MM.1S (cell line): ENCODE measurements around the gene CCDC43.
"Not testable (repeated sequence)": the region's sequence is repeated elsewhere in the genome, so short reads cannot be mapped to it uniquely, and the experiment has no call there.

Experiments
- EZH2 ChIP-seq: fragments of 300-600 bp; sonication (generic); optimal IDR thresholded peaks from 2 replicates; pipeline ENCODE3; 2017; ENCODE audit warnings: low read depth, mild to moderate bottlenecking, antibody characterized with exemption, low read length, mixed read lengths
- TF ChIP-seq, protein P1 (sequence below): fragments of 300-600 bp; sonication (generic); IDR thresholded peaks from 2 replicates; pipeline ENCODE4 v1.5.1; 2016; ENCODE audit warnings: antibody characterized with exemption, low read length, mixed read lengths

DNA sequence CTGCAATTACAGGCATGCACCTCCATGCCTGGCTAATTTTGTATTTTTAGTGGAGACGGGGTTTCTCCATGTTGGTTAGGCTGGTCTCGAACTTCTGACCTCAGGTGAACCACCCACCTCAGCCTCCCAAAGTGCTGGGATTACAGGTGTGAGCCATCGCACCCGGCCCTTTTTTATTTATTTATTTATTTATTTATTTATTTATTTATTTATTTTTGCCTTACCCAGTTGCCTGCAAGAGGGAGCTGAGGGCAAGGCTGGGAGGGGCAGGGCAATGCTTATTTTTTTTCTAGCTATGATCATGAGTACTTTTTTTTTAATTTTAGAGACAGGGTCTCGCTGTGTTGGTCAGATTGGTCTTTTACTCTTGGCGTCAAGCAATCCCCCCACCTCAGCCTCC is 36.5 kb upstream of the CCDC43 start:
- TF ChIP-seq, protein P1, sequence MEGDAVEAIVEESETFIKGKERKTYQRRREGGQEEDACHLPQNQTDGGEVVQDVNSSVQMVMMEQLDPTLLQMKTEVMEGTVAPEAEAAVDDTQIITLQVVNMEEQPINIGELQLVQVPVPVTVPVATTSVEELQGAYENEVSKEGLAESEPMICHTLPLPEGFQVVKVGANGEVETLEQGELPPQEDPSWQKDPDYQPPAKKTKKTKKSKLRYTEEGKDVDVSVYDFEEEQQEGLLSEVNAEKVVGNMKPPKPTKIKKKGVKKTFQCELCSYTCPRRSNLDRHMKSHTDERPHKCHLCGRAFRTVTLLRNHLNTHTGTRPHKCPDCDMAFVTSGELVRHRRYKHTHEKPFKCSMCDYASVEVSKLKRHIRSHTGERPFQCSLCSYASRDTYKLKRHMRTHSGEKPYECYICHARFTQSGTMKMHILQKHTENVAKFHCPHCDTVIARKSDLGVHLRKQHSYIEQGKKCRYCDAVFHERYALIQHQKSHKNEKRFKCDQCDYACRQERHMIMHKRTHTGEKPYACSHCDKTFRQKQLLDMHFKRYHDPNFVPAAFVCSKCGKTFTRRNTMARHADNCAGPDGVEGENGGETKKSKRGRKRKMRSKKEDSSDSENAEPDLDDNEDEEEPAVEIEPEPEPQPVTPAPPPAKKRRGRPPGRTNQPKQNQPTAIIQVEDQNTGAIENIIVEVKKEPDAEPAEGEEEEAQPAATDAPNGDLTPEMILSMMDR = not testable (repeated sequence)
- TF ChIP-seq EZH2 = not testable (repeated sequence)
